Inferior parietal cortex (tissue), 1 donor: ENCODE results near the gene FLYWCH1.

Source experiments
- DNase-seq: peaks from one replicate; pipeline ENCODE4 v3.0.0-alpha.2; 2016; ENCODE audit errors: extremely low spot score

FLYWCH1 gene

GRCh38 chr16:2969545-2970521, 58.1 kb downstream of the FLYWCH1 start:
- DNase-seq, result peak; percentile 50

DNA sequence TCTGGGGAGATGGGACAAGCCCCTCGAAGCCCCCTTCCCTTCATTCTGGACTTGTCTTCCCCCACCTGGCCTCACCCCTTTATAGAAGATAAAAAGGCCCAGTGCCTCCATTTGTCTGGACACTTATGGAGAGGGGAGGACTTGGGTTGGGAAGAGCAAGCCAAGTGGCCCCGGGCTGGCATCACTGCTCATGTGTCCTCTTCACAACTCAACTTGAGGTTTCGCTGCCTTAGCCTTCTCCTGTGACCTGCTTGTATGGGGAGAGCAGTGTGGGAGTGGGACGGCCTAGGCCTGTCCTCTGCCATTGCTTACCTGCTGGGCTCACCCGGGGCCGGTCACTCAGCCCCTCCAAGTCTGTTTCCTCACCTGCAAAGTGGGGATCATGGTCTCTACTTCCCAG, 58.8 kb downstream of the FLYWCH1 start:
- no peak for DNase-seq

DNA sequence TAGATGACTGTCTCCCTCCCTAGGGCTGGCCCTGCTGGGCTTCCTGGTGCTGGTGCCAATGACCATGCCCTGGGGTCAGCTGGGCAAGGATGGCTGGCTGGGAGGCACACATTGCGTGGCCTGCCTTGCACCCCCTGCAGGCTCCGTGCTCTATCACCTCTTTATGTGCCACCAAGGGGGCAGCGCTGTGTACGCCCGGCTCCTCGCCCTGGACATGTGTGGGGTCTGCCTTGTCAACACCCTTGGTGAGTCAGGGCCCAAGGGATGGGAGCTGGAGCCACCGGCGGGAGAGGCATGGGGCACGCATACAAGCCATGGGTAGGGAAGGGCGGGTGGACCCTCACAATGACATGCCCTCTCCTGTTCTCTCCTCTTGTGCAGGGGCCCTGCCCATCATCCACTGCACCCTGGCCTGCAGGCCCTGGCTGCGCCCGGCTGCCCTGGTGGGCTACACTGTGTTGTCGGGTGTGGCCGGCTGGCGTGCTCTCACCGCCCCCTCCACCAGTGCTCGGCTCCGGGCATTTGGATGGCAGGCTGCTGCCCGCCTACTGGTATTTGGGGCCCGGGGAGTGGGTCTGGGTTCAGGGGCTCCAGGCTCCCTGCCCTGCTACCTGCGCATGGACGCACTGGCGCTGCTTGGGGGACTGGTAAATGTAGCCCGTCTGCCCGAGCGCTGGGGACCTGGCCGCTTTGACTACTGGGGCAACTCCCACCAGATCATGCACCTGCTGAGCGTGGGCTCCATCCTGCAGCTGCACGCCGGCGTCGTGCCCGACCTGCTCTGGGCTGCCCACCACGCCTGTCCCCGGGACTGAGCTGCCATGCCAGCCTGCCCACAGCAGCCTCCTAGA, 59.6 kb downstream of the FLYWCH1 start:
- DNase-seq, result no peak

DNA sequence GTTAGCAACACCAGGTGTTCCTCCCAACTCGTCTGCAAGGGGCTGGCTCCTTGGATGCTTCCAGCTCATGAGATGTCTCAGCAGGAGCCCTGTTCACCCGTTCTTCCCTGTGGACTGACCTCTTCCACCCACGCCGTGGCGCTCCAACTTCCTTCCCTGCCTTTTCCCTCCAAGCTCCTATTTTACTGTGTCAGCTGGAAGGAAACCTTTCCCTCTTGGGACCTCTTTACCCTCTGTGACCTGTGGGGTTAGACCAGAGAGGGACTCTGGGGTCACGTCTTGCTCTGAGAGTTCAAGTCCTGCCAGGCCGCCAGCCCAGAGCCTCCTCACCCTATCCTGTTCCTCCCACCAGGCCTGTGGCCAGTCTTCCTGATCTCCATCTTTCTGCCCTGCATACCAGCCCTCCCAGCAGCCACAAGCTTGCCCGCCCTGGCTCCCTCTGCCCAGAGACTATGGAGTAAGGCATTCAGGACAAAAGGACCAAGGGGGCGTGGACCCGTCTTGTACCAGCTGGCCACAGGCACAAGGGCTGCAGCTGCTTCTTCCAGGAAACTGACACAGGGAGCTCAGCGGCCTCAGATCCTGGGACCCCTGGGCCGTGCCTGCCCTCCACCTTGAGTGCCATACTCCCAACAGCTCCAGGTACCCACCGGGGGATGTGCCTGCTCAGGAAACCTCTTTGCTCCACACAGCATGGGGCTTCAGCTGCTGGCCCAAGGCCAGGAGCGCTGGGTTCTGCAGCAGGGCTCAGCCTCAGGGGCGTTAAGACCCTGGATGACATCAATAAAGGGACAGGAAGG, 60.5 kb downstream of the FLYWCH1 start:
- DNase-seq, result no peak

GRCh38 chr16:2973093-2973492, 61.4 kb downstream of the FLYWCH1 start:
- no peak for DNase-seq

- DNase-seq, result no peak
Measured at GRCh38 chr16:2973605-2974318, 62.0 kb downstream of the FLYWCH1 start.

DNA sequence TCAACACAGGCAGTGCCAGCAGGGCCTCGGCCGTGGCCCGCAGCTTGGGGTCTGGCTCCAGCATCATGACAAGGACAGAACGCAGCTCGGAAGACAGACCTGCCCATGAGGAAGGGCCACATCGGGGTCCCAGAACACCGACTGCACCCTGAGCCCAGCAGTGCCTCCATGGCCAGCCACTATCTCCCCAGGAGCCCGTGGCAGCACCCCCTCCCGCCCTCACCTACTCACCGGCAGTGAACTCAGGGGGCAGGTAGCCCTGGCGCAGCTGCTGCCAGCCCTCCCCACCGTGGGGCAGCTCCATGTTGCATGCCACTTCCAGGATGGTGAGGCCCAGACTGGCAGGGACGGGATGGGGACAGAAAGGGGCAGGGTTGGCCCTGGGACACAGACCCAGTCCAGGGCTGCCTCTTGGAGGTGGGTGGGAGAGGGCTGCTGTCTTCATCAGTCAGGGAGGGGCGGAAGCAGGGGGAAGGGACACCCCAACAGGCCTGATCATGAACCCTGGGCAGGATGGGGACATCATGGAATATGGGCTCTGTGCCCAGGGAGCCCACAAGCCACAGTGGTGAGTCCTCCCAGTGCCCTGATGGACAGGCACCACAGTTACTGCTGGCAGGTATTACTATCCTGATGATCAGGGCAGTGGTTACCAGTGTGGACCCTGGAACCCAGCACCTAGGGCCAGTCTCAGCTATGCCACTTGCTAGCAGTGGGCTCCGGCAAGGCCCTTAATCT, 62.8 kb downstream of the FLYWCH1 start:
- DNase-seq, result no peak

DNA sequence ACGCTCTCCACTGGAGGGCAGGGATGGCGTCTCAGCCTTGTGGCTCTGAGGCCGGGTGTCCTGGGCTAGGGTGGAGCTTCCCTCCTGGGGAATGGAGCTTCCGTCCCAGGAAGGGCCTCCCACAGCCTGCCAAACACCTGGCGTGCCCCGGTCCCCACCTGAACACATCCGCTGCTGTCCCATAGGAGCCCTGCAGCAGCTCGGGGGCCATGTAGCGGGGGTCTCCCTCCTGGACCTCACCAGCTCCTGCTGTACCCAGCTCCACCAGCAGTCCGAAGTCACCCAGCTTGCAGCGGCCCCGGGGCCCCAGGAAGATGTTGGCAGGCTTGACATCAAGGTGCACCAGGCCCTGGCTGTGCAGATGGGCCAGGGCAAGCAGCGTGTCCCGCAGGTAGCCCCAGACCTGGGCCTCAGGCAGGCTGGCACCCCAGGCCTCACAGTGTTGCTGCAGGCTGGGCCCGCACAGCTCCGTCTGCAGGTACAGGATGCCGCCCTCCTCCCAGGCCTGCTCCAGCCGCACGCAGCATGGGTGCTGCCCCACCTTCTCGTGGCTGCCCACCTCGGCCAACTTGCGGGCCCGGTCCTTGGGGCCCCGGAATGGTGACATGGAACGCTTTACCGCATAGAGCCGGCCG, 63.5 kb downstream of the FLYWCH1 start:
- DNase-seq, result no peak

- DNase-seq, result no peak
Measured at GRCh38 chr16:2976201-2976600, 64.5 kb downstream of the FLYWCH1 start.

DNA sequence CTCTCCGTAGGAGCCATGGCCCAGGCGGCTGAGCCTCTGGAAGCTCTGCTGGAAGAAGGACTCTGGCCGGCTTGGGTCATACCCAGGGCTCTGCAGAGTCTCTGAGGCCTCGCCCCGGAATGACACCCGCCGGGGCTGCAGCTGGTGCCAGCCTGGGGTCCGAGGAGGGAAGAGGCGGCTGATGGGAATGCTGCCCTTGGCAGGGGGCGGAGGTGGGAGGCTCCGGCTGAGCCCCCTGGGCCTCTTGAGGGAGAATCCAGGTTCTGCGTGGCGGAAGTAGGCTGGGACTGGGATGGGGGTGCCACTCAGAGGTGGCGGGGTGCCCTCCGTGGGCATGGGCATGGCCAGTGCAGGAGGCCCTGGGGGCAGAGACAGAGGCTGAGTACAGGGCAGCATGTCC, 64.9 kb downstream of the FLYWCH1 start:
- DNase-seq, result no peak

- no peak for DNase-seq
Measured at GRCh38 chr16:2977440-2977839, 65.7 kb downstream of the FLYWCH1 start.

DNA sequence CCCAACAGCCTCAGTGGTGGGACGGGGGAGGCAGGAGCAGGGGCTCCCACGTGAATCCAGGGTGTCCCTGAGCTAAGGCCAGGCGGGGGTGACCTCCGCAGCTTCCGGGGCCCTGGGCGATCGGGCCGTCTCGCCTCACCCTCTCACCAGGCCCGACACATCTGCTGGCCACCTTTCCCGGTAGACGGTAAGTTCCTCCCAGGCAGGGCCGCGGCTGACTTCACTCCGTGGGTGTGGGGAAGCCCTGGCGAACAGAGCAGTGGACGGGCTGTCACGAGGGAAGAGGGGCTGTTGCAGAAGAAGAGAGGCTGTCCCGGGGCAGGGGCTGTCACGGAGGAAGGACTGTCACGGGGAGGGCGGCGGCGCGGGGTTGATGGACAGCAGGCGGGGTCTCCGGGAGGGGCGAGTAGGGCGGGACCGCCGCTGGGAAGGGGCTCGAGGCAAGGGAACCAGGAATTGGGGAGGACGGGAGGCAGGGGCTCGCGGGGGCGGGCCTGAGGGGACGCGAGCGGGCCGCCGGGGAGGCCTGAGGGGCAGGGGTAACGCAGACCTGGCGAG, 68.0 kb downstream of the FLYWCH1 start:
- DNase-seq, result no peak

GRCh38 chr16:2980227-2981176, 68.8 kb downstream of the FLYWCH1 start, which contains the start of gene PKMYT1:
Gene PKMYT1, minus strand, starts transcription at chr16:2980446. Its CDS starts 789 bp downstream, at chr16:2979657.
- peak; percentile 91 for DNase-seq

DNA sequence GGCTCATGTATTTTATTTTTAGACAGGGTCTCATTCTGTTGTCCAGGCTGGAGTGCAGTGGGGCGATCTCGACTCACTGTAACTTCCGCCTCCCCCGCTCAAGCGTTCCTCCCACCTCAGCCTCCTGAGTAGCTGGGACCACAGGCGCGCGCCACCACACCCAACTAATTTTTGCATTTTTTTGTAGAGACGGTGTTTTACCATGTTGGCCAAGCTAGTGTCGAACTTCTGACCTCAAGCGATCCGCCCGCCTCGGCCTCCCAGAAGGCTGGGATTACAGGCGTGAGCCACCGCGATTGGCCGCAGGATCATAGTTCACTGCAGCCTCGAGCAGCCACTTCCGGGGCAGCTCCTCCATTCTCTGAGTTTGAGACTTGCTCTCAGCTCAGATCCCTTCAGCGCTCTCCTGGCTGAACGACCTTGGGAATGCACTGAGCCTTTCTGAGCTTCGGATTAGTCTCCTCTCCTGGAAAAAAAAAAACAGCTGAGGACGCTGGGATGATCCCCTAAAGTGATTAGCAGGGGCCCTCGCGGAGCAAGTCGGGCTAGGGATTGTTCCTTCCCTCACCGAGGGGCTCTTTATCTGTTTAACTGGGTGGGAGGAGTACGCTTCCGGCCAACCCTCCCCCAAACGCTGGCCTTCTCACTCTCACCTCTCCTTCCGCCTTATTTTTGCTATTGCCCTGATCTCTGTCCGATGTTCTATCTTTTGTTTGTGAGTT, 69.6 kb downstream of the FLYWCH1 start:
- DNase-seq, result no peak

DNA sequence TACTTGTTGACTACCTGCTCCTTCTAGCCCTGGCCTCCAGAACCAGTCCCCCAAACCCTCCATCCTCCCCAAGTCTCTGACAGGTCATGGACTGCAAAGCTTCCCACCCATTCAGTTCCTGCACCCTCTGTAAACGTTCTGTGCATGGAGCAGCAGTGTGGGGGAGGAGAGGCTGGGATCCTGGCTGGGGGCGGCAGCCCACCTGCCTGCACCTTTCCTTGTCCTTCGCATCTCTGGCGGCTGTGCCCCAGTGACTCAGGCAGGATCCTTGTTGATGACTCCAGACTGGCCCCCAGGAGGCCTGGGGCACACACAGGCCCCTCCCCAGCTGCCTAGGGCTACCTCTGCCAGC, 70.1 kb downstream of the FLYWCH1 start:
- DNase-seq, result no peak

DNA sequence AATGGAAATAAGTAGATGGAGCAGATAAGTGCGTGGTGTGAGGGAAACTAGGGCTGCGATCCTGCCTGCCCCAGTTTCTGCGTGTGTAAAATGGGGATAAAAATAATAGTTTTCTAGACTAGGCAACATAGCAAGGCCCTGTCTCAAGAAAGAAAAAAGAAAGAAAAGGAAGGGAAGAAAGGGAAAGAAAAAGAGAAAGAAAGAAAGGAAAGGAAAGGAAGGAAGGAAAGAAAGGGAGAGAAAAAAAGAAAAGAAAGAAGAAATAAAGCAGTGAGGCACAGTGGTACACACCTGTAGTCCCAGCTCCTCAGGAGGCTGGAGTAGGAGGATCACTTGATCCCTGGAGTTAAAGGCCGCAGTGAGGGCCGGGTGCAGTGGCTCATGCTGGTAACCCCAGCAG, 70.7 kb downstream of the FLYWCH1 start:
- DNase-seq, result no peak

GRCh38 chr16:2983706-2984136, 72.0 kb downstream of the FLYWCH1 start:
- DNase-seq, result peak; percentile 79

- no peak for DNase-seq
Measured at GRCh38 chr16:2985462-2985861, 73.7 kb downstream of the FLYWCH1 start.
